Neural progenitor cell (in vitro differentiated cells): ENCODE data around the gene CHMP6. TPM values are rescaled to one million over a fixed set of nuclear protein-coding genes. Genes with fewer than 3 reads are reported as not detected.
A peak's percentile ranks its signal among the peaks of the same experiment; 100 is the strongest.

ENCODE experiments used
- DNase-seq: peaks from one replicate; pipeline ENCODE4 v3.0.0-alpha.2; 2016; ENCODE audit warnings: low spot score
- H2AFZ ChIP-seq: fragments of 200-600 bp; sonication (generic); replicated peaks from 2 replicates; pipeline ENCODE4 v1.6.1; 2016; ENCODE audit warnings: antibody characterized with exemption
- H3F3A ChIP-seq: fragments of 200-600 bp; sonication (generic); 2 replicates; pipeline ENCODE4 v1.6.1; 2016; ENCODE audit warnings: antibody characterized with exemption, low read depth
- H3K27ac ChIP-seq: fragments of 200-600 bp; sonication (generic); 2 replicates; pipeline ENCODE4 v1.5.1; 2016; ENCODE audit warnings: mild to moderate bottlenecking
- H3K27me3 ChIP-seq: fragments of 200-600 bp; sonication (generic); 2 replicates; pipeline ENCODE4 v1.6.1; 2016; ENCODE audit warnings: mild to moderate bottlenecking, moderate library complexity
- H3K36me3 ChIP-seq: fragments of 200-600 bp; sonication (generic); 2 replicates; pipeline ENCODE4 v1.5.1; 2016
- H3K4me1 ChIP-seq: fragments of 200-600 bp; sonication (generic); 2 replicates; pipeline ENCODE4 v1.6.1; 2016; ENCODE audit warnings: mixed run types
- H3K4me2 ChIP-seq: fragments of 200-600 bp; sonication (generic); 2 replicates; pipeline ENCODE4 v1.6.1; 2016
- H3K4me3 ChIP-seq: fragments of 200-600 bp; sonication (generic); 2 replicates; pipeline ENCODE4 v1.5.1; 2016
- H3K79me2 ChIP-seq: fragments of 200-600 bp; sonication (generic); 2 replicates; pipeline ENCODE4 v1.6.1; 2016; ENCODE audit warnings: low read depth
- H3K9ac ChIP-seq: fragments of 200-600 bp; sonication (generic); 2 replicates; pipeline ENCODE4 v1.6.1; 2016
- H3K9me3 ChIP-seq: fragments of 200-600 bp; sonication (generic); 2 replicates; pipeline ENCODE4 v1.5.1; 2016; ENCODE audit warnings: low read depth
- H4K20me1 ChIP-seq: fragments of 200-600 bp; sonication (generic); 2 replicates; pipeline ENCODE4 v1.6.1; 2016; ENCODE audit warnings: low read depth
- H3K27ac Mint-ChIP-seq: 3 replicates; pipeline ENCODE4 v1.8.0; 2021; ENCODE audit warnings: mixed read lengths
- H3K27me3 Mint-ChIP-seq: 2 replicates; pipeline ENCODE4 v1.8.0; 2022; ENCODE audit warnings: low read depth, mild to moderate bottlenecking, inconsistent platforms, moderate library complexity, mixed read lengths; ENCODE audit not compliant: insufficient read depth
- H3K36me3 Mint-ChIP-seq: 3 replicates; pipeline ENCODE4 v1.8.0; 2021; ENCODE audit warnings: mixed read lengths
- H3K4me1 Mint-ChIP-seq: 3 replicates; pipeline ENCODE4 v1.8.0; 2021; ENCODE audit warnings: mixed read lengths
- H3K4me3 Mint-ChIP-seq: 3 replicates; pipeline ENCODE4 v1.8.0; 2021; ENCODE audit warnings: mild to moderate bottlenecking, moderate library complexity, mixed read lengths
- H3K9me3 Mint-ChIP-seq: 3 replicates; pipeline ENCODE4 v1.8.0; 2020; ENCODE audit warnings: mixed read lengths
- EZH2 ChIP-seq: fragments of 200-600 bp; sonication (generic); IDR thresholded peaks from 2 replicates; pipeline ENCODE4 v1.6.1; 2017; ENCODE audit warnings: antibody characterized with exemption, mild to moderate bottlenecking, moderate library complexity
- EZH2phosphoT487 ChIP-seq: fragments of 200-600 bp; sonication (generic); IDR thresholded peaks from 2 replicates; pipeline ENCODE4 v1.6.1; 2017; ENCODE audit warnings: antibody characterized with exemption
- total RNA-seq: library from RNA; depleted of rRNA; stranded (reverse); fragments of >200 nt; gene quantifications from 2 replicates; pipeline ENCODE4 v1.2.3, GENCODE V29; 2015; ENCODE audit warnings: low replicate concordance
- TF ChIP-seq, protein P1 (sequence below): fragments of 200-600 bp; sonication (generic); IDR thresholded peaks from 2 replicates; pipeline ENCODE4 v1.5.1; 2017; ENCODE audit warnings: antibody characterized with exemption, mild to moderate bottlenecking

The CHMP6 gene
- total RNA-seq, 1 donor from 2014 or later: 11.5 TPM

DNA sequence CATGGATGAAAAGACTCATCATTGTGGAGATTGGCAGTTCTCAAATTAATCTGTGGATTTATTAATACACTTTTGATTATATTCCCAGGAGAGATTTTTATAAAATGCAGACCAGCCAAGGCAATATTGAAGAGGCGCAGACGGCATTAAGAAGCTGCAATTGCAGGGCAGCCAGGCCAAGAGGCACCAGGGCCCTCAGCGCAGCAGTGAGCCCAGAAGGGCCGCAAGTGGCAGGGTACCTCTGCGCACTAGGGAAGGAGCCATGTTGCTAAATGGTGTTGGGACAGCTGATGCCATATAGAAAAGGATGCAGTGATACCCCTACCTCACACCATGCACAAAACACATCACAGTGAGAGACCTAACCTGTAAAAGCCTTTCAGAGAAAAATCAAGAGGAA is 36.6 kb upstream of the CHMP6 start:
- Mint-ChIP-seq H3K27ac (no peak overlapping the region), H3K9me3 (peaks cover 4% of the 10 kb centered on the region), H3K4me3 (no peak overlapping the region), H3K27me3 (peaks cover 8% of the 10 kb centered on the region), H3K4me1 (peaks cover 12% of the 10 kb centered on the region), H3K36me3 (peaks cover 10% of the 10 kb centered on the region)
- Histone ChIP-seq H3K4me1 (peaks cover 20% of the 10 kb centered on the region), H3K4me3 (no peak overlapping the region), H3F3A (peaks cover 18% of the 10 kb centered on the region), H3K27ac (no peak overlapping the region), H3K9ac (no peak overlapping the region), H2AFZ (no peak overlapping the region), H4K20me1 (no peaks in the 10 kb centered on the region), H3K4me2 (no peak overlapping the region), H3K79me2 (no peaks in the 10 kb centered on the region), H3K36me3 (peaks cover 5% of the 10 kb centered on the region), H3K9me3 (no peaks in the 10 kb centered on the region), H3K27me3 (no peaks in the 10 kb centered on the region)
- no peak for DNase-seq
- TF ChIP-seq EZH2 (no peak), EZH2phosphoT487 (no peak)
- TF ChIP-seq, protein P1, sequence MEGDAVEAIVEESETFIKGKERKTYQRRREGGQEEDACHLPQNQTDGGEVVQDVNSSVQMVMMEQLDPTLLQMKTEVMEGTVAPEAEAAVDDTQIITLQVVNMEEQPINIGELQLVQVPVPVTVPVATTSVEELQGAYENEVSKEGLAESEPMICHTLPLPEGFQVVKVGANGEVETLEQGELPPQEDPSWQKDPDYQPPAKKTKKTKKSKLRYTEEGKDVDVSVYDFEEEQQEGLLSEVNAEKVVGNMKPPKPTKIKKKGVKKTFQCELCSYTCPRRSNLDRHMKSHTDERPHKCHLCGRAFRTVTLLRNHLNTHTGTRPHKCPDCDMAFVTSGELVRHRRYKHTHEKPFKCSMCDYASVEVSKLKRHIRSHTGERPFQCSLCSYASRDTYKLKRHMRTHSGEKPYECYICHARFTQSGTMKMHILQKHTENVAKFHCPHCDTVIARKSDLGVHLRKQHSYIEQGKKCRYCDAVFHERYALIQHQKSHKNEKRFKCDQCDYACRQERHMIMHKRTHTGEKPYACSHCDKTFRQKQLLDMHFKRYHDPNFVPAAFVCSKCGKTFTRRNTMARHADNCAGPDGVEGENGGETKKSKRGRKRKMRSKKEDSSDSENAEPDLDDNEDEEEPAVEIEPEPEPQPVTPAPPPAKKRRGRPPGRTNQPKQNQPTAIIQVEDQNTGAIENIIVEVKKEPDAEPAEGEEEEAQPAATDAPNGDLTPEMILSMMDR: no peak

DNA sequence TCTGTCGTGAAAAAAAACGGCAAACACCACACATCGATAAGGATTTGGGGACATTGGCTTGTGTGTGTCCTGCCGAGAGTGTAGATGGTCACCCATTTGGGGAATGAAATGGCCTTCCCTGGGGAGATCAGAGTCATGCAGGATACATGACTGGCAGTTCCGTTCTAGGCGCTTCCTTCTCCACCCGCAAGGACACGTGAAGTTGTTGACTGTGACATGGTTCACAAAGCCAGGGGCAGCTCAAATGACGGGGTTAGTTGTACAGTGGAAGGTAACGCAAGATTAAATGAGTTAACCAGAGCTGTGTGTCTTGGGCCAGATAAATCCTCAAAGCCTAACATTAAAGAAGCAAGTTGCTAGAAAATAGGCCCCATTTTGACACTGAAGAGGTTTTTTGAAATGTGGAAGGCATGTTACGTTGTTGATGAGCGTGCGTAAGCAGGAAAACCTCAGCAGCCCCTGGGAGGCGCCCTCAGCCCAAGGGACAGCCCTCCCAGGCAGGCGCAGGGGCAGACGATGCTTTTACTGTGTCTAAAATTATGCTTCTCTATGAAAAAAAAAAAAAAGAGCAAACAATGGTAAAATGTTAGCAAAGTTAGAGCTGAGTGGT is 35.9 kb upstream of the CHMP6 start:
- Histone ChIP-seq H3K9ac (no peak overlapping the region), H3K9me3 (no peaks in the 10 kb centered on the region), H3K4me3 (no peak overlapping the region), H3K4me1 (peaks cover 20% of the 10 kb centered on the region), H3F3A (peaks cover 18% of the 10 kb centered on the region), H3K4me2 (peak overlapping the region; percentile 55), H3K79me2 (no peaks in the 10 kb centered on the region), H3K27me3 (no peaks in the 10 kb centered on the region), H4K20me1 (no peaks in the 10 kb centered on the region), H2AFZ (peak overlapping the region; percentile 68), H3K27ac (no peak overlapping the region), H3K36me3 (peaks cover 5% of the 10 kb centered on the region)
- peak; percentile 67 for DNase-seq
- TF ChIP-seq, protein P1: peak; percentile 53
- no peak for TF ChIP-seq EZH2phosphoT487
- Mint-ChIP-seq H3K36me3 (peaks cover 10% of the 10 kb centered on the region), H3K9me3 (peaks cover 4% of the 10 kb centered on the region), H3K4me3 (no peak overlapping the region), H3K27me3 (peaks cover 6% of the 10 kb centered on the region), H3K27ac (no peak overlapping the region), H3K4me1 (peaks cover 12% of the 10 kb centered on the region)

DNA sequence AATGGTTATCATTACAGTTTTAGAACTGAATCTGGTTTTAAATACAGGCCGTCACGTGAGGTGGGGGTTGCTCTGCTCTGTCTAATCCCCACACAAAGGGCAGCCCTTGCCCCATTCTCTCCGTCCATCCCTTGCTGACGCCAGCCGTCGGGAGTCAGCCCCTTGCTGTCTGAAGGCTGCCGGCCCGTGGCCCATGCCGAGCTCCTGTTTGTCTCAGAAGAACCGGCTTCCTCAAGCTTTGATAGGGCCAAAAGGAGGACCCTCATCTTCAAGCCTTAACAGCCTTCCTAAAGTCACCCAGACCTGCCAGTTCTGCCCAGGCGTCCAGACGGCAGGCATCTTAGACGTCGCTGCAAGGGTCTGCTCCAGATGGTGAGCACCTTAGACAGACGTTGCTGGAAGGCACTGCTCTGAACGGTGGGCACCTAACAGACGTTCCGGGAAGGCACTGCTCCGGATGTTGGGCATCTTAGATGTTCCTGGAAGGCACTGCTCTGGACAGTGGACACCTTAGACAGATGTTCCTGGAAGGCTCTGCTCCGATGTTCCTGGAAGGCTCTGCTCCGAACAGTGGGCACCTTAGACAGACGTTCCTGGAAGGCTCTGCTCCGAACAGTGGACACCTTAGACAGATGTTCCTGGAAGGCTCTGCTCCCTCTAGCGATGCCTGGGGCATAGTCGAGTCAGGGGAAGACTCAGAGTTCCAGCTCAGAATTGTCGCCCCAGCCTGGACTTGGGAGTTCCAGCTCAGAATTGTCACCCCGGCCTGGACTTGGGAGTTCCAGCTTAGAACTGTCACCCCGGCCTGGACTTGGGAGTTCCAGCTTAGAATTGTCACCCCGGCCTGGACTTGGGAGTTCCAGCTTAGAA is 35.1 kb upstream of the CHMP6 start:
- Histone ChIP-seq H3K9ac (no peak overlapping the region), H3K36me3 (peaks cover 5% of the 10 kb centered on the region), H3K27ac (no peak overlapping the region), H3K9me3 (no peaks in the 10 kb centered on the region), H2AFZ (peak overlapping the region; percentile 68), H3K79me2 (no peaks in the 10 kb centered on the region), H4K20me1 (no peaks in the 10 kb centered on the region), H3F3A (peaks cover 18% of the 10 kb centered on the region), H3K4me1 (peaks cover 20% of the 10 kb centered on the region), H3K4me3 (no peak overlapping the region), H3K4me2 (peak overlapping the region; percentile 55), H3K27me3 (no peaks in the 10 kb centered on the region)
- Mint-ChIP-seq H3K36me3 (peaks cover 10% of the 10 kb centered on the region), H3K4me1 (peaks cover 12% of the 10 kb centered on the region), H3K27me3 (peaks cover 6% of the 10 kb centered on the region), H3K4me3 (no peak overlapping the region), H3K27ac (peak overlapping the region; percentile 76), H3K9me3 (peaks cover 4% of the 10 kb centered on the region)
- TF ChIP-seq, protein P1: no peak
- no peak for TF ChIP-seq EZH2
- no peak for TF ChIP-seq EZH2phosphoT487
- DNase-seq: peak; percentile 87
